OCI-M1 (cell line): ENCODE results near the gene MAGEB18.

Source experiments
- DNase-seq: peaks from one replicate; lab custom pipeline; 2025; lab: John Stamatoyannopoulos, UW

MAGEB18 gene

DNA sequence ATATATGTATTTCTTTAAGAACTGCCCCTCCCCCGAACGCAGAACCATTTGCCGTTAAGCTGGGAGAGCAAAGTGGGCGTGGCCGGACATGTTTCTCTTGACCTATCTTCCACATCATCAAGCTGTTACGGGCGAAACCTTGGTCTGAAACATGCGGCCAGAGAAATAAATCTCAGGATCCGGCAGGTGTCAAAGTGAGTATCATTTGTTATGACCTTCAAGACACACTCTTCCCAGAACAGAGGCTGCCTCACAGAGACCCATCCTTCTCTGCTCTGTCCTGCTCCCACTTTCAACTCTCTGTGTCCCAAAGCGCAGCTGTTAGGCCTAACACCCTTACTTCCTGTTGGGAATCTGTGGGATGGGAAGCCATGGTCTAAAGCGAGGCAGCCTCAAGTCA is at the start of gene MAGEB18:
Gene MAGEB18, plus strand, starts transcription at position 70 of the 400 bp plus-strand sequence. CDS start 643 bp downstream, outside the sequence.
- DNase-seq, result peak; percentile 47

GRCh38 chrX:26100421-26100920 is 37.7 kb upstream of the MAGEB18 start:
- DNase-seq, result peak; percentile 29

- DNase-seq, result no peak
Measured at GRCh38 chrX:26109142-26109541, 29.0 kb upstream of the MAGEB18 start.

DNA sequence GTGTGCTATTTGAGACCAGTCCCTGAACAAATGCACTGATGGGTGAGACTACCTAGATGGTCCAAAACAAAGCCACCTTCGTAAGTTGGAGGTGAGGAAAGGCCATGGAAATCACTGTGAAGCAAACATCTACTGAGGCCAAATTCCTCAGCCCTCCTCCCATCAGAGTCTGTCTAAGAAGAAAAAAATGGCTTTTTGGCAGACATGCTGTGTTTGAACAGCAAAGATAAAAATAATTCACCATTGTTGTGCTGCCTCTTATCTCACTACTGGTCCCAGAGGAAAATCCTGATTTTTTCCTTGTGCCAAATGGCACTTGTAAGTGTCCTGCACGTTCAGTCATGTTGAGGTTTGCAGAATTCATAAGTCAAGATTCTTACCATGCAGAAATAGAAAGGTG is 7.9 kb downstream of the MAGEB18 start:
- DNase-seq, result no peak

DNA sequence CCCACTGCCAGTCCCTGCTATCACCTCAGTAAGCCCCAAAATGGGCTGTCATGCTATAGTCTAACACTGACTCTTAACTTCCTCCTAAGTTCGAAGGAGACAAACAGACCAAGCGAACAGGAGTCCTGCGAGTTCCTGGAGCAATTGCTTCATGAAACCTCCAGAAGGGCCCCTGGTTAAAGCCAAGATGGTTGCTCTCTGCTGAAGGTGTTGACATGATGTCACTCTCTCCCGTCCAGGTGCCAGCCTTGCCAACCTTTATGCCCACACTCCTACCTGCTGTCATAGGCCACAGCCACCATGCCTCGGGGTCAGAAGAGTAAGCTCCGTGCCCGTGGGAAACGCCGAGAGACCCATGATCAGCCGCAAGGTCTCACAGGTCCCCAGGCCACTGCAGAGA is 22.2 kb downstream of the MAGEB18 start, which contains the start of gene MAGEB6B:
Gene MAGEB6B, plus strand, starts transcription at position 301 of the 400 bp plus-strand sequence. Its CDS starts 0 bp downstream, at position 301.
- DNase-seq, result no peak
